ENCODE data around the gene SDE2.
"Not testable (repeated sequence)": the region's sequence is repeated elsewhere in the genome, so short reads cannot be mapped to it uniquely, and the experiment has no call there.

GRCh38 chr1:225939939-225940310, 59.2 kb downstream of the SDE2 start:
- TF ChIP-seq CTCF, POLR2A (IDR thresholded peaks at IDR 0.05): not testable (repeated sequence)

Data from esophagus squamous epithelium (tissue), 4 donors.